Measurements from ENCODE around the gene SUSD3.

SUSD3 gene

GRCh38 chr9:93134015-93134739 is 75.7 kb downstream of the SUSD3 start, which contains the start of gene NINJ1:
Gene NINJ1 (minus strand): TSS chr9:93134251. CDS start chr9:93134217, 34 bp downstream.
- peak; percentile 67 to 79 (median 69) for DNase-seq (ENCODE audit: low read depth in 3 of 3, low spot score in 1 of 3)
